GM12873 (cell line): ENCODE results near the gene BRME1.
A peak's percentile ranks its signal among the peaks of the same experiment; 100 is the strongest.

ENCODE experiments used
- CTCF ChIP-seq: IDR thresholded peaks from 2 replicates; pipeline ENCODE4 v1.5.1; 2012; ENCODE audit warnings: low read depth, mild to moderate bottlenecking, moderate library complexity, low read length, control low read depth; ENCODE audit not compliant: insufficient read depth; ENCODE audit errors: missing control alignments

BRME1 gene

GRCh38 chr19:13839130-13839937, 66.6 kb downstream of the BRME1 start:
- TF ChIP-seq CTCF = peak; percentile 30

GRCh38 chr19:13838435-13839129, 67.3 kb downstream of the BRME1 start:
- no peak for TF ChIP-seq CTCF

- no peak for TF ChIP-seq CTCF
These were observed 69.9 kb downstream of the BRME1 start for GRCh38 chr19:13835791-13836723.

GRCh38 chr19:13834244-13835069, 71.5 kb downstream of the BRME1 start:
- TF ChIP-seq CTCF = no peak

GRCh38 chr19:13833330-13834243, 72.3 kb downstream of the BRME1 start:
- TF ChIP-seq CTCF = peak; percentile 61
